GM21737 (cell line): ENCODE data around the gene COL18A1.

ENCODE experiments used
- ATAC-seq: cut with Tn5 transposase; IDR thresholded peaks from one replicate; pipeline ENCODE4 v1.9.1; 2021; ENCODE audit warnings: mild to moderate bottlenecking, moderate library complexity; ENCODE audit not compliant: unreplicated experiment

Gene COL18A1

GRCh38 chr21:45476582-45476981, 71.6 kb downstream of the COL18A1 start:
- no peak for ATAC-seq

GRCh38 chr21:45477176-45478114, 72.5 kb downstream of the COL18A1 start:
- ATAC-seq, result no peak

GRCh38 chr21:45478115-45478801, 73.3 kb downstream of the COL18A1 start:
- no peak for ATAC-seq

DNA sequence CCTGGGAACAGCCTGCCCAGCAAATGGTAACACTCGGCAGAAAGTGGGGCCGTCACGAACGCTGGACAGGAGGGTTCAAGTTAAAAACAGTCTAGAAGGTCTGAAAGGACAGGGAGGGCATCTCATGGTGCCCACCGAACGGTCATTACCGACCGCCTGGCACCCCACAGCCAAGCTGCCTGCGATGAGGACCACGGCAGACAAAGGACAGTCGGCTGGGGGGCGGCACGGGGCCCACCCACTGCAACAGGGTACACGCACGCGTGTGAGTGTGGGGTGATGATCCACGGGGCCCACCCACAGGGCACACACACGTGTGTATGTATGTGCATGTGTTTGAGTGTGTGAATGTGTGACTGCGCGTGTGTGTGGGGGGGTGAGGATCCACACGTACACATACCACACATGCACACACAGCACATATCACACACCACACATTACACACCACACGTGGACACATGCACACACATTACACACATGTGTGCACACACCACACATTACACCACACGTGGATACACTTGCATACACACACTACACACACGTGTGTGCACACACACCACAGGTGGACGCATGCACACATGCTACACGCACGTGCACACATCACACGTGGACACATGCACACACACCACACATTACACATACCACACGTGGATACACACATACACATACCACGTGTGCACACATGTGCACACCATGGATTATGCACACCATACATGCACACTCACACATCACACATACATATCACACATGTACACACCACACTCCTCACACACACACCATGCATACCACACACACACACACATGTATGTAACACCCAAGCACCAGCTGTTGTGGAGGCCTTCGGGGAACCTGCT, 74.1 kb downstream of the COL18A1 start:
- ATAC-seq, result no peak

- ATAC-seq, result no peak
Observed at GRCh38 chr21:45479691-45480675, 75.0 kb downstream of the COL18A1 start.

DNA sequence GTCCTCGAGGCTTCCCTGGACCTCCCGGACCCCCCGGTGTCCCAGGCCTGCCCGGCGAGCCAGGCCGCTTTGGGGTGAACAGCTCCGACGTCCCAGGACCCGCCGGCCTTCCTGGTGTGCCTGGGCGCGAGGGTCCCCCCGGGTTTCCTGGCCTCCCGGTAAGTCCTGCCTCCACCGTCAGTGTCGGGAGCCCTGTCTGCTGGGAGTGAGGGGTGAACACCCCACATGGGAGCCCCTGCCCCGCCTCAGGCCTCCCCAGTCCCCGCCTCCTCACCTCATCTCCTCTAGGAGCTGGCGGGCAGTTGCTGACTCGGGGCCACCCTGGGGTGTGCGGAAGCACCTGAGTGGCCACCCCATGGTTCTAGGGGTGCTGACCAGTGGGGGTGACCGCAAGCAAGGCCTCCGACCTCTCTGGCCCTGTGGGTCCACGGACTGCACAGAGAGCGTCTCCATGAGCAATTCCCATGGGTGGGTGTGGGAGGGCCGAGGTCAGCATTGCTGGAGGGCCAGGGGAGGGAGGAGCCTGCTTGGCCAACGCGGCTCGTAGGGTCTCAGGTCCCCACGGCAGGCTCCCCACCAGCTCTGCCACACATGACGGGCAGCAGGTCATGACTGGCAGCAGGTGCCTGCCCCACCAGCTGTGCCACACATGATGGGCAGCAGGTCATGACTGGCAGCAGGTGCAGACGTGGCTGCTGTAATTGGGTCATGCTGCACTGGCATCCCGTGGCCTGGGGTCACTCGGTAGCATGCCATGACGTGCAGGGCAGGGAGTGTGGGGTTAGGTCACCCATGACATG, 75.9 kb downstream of the COL18A1 start:
- ATAC-seq, result no peak

GRCh38 chr21:45481566-45481965, 76.6 kb downstream of the COL18A1 start:
- no peak for ATAC-seq

- no peak for ATAC-seq
Observed at GRCh38 chr21:45481977-45482898, 77.3 kb downstream of the COL18A1 start.

DNA sequence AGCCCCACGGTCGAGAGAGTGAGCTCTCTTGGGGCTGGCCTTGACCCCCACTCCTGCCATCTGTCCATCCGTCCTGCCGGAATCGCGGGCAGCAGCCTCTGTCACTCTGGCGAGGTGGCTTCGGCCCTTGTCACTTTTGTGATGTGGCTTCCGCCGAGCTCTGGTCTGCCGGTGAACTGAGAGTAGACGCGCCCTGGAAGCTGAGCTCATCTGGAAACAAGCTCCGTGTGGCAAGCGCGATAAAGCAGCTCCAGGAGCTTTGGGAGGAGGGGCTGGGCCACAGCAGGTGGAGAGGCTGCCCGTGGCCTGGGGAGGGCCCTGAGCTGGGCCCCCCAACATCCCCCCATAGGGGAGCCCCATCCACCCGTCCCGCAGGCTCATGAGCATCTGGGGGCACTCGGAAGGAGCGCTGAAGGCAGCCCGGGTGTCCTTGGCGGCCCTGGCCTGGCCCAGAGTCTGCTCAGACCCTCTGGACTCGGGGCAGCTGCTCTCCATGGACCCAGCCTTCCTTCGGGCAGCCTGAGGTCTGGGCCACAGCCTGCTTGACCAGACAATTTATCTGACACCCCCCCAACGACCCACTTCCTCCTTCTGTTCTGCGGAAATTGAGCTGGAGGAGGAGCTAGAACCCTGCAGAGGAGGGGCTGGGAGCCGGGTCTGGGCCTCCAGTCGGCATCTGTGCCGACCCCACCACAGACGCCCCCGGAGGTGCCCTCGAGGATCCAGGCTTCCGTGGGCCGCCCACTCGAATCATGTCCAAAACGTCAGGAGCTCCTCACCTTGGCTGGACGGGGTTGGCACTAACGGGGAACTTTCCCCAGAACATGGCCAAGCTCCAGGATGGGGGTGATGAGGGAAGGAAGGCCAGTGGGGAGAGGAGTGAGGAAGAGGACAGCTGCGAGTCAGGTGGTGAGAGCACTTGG, 78.2 kb downstream of the COL18A1 start:
- no peak for ATAC-seq

GRCh38 chr21:45484318-45484717, 79.4 kb downstream of the COL18A1 start:
- ATAC-seq, result no peak

- no peak for ATAC-seq
Observed at GRCh38 chr21:45485686-45486442, 80.9 kb downstream of the COL18A1 start.

DNA sequence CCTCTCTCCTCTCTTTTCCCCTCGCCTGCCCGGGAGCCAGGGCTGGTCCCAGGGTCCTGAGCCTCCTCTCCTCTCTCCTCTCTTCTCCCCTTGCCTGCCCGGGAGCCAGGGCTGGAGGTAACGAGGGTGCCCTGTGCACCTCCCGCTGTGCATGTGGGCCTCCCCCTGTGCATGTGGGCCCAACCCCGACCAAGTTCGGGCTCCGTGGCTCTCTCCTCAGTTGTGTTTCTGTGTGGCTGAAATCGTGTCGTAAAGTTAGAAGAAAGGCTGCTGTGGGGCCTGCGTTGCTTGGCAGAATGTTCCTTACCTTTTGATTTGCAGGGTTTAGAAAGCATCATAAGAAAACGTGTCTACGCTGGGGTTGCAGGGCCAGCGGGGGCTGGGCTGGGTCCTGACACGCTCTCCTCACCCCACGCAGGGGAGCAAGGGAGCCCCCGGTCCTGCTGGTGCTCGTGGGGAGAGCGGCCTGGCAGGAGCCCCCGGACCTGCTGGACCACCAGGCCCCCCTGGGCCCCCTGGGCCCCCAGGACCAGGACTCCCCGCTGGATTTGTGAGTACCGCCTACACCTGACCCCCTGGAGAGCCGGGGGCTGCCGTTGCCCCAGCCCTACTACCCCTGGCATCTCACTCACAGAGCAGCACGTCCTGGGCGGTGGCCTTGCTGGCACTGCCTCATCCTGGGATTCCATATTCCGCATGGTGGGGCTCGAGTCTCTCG, 81.6 kb downstream of the COL18A1 start:
- no peak for ATAC-seq

DNA sequence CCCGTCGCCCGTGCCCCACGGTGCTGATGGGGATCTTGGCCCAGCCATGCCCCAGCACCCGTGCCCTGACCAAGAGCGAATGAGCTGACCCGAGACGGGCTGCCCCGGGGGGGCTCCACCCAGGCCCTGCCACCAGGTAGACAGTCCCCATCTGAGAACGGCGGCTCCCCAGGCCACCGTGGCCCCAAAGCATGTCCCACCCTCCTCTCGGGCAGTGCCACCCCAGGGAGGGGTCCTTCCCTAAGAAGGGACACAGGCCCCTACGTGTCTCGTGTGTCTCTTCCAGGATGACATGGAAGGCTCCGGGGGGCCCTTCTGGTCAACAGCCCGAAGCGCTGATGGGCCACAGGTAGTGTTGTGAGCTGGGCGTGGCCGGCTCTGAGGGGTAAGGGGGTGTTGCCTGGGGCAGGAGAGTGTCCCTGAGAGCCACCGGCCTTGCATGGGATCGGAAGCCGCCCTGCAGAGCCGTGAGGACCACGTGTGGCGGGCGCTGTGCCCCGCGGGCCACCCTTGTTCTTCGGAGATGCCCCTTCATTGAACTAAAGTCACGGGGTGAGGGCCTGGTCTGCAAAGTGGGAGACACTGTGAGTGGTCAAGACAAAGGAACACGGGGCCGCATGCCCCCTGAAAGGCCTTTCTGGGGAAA, 82.3 kb downstream of the COL18A1 start:
- no peak for ATAC-seq

GRCh38 chr21:45487891-45488600, 83.1 kb downstream of the COL18A1 start:
- no peak for ATAC-seq
